Suppressor macrophage (primary cell): ENCODE data around the gene USP12.
"Not testable (repeated sequence)": the region's sequence is repeated elsewhere in the genome, so short reads cannot be mapped to it uniquely, and the experiment has no call there.

Experiments
- DNase-seq, 4 experiments: peaks; one replicate each; pipeline ENCODE4 v3.0.0-alpha.2; 2020 to 2022

Gene USP12

DNA sequence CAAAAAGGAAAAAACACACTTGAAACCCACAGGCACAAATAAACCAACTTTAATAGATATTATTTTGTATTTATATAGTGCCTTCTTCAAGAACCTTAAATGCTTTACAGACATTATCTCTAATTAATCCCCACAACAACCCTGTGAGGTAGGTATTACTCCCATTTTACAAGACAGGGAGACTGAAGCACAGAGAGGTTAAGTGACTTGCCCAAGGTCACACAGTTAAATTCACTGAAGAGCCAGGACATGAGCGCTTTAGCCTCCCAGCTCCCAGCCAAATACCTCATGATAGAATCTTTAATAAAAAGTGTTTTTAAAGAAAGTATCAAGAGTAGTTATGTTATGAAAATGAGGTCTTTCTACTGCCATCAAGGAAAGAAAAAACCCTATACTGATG lies 105.5 kb downstream of the USP12 start:
- not testable (repeated sequence) for DNase-seq

GRCh38 chr13:27065582-27065981 lies 106.0 kb downstream of the USP12 start:
- no peak for DNase-seq

GRCh38 chr13:27064252-27064995 lies 107.2 kb downstream of the USP12 start:
- DNase-seq, result no peak

DNA sequence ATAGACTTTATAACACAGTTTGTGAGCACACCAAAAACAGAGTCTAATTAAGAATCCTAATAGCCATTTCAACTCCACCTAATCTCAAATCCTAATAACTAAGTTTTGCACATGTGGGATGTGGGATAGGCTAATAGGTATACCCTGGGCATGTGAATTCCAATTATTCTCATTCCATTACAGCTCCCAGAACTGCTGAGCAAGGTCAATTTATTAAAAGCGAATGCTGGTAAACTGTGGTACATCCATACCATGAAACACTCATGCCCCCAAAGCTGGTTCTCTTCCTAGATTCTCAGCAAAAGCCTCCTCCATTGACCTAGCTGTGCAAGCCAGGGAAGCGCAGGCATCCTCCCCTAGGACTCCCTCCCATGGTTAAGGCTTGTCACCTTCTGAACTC lies 113.8 kb downstream of the USP12 start:
- DNase-seq, result no peak

GRCh38 chr13:27055526-27055925 lies 116.1 kb downstream of the USP12 start:
- no peak for DNase-seq

- no peak for DNase-seq
Observed at GRCh38 chr13:27054760-27055159, 116.9 kb downstream of the USP12 start.

DNA sequence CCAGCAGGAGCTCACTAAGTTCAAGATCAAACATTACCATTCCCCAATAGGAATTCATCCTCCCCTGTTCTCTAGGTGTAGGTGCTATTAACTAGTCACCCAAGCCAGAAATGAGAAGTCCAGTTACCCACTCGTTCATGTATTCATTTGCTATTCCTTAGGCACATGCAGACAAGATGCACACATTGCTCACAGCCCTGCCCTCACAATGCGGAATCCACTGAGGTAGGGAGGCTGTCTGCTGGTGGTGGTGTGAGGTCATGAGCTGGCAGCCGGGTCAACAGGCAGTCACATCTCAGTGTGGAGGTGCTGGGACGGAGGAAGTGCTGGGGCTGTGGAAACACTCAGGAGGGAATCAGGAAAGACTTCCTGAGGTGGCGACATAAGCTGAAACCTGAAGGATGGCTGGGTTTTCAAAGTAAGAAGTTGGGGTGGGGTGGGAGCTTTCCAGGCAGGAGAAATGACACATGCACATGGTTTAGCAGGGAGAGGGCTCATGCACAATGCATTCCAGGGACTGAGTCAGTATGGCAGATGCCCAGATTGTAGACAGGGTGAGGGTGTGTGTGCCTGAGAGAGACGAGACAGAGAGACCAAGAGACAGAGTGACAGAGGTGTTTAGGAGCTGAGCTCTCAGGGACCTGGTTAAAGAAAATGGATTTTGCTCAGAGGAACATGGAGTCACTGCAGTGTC lies 117.6 kb downstream of the USP12 start:
- DNase-seq, result no peak

- DNase-seq, result peak in 3 of 4 experiments; percentile 22 to 51 (median 33)
Observed at GRCh38 chr13:27053210-27053884, 118.3 kb downstream of the USP12 start.

DNA sequence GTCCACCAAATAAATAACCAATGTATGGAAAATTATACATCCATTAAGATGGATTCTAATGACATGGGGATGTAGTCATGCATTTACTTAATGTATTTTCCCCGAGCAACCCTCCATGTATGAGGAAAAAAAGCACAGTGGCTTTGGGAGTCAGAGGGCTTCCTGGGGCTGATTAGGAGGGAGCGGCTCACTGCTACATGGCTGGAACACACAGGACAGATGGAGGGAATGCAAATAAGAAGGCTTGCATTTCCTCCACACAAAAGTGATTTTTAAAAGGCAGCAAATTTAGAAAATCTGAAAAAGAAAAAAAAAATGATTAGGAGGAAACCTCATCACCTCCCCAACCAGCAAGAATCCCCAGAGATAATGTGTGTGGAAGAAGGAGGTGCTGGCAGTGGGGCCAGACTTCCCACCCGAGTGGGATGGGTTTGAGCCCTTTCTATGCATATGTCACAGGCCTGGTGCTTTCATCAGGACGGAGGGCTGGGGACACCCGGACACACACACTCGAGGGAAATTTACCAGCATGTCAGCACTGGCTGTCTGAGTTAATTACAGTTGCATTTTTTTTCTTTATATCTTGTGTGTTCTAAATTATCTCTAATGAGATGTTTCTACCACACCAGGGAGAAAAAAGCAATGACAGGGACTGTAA lies 118.9 kb downstream of the USP12 start:
- no peak for DNase-seq

- DNase-seq, result no peak
Observed at GRCh38 chr13:27047081-27047480, 124.5 kb downstream of the USP12 start.

- no peak for DNase-seq
Observed at GRCh38 chr13:27044837-27045570, 126.6 kb downstream of the USP12 start.

DNA sequence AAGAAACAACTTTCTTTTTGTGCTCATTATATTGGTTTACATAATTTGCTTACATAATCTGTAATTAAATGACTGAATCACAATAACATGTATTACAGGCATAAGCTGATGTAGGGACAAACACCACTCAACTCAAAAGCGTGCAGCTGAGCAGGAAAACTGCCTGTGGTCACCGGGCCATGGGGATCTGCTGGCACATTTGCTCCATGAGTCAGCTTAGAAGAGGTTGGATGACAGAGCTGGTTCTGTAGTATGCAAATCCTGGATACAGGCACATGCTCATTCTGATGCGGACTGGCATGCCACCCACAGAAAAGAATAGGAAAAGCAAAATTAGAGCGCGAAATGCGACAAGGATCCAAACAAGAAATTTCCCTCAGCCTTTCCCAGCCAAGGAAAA lies 128.6 kb downstream of the USP12 start:
- DNase-seq, result peak in 3 of 4 experiments; percentile 7 to 56 (median 24)

DNA sequence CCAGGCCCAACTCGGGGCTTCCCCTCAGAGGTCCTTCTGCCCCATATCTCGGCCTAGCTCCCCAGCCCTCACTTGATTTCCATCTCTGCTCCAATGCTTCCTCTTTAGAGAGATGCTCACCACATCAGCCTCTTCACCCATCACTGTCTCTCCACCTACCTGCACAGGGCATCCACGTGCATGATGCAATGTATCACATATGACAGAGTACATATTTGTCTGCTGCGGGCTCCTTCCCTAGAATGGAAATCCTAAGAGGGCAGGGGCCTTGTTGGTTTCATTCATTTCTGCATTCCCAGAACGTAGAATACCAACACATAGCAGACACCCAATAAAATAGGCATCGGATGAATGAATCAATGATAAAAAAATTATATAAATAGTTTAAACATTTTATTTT lies 130.3 kb downstream of the USP12 start:
- no peak for DNase-seq

GRCh38 chr13:27040826-27041108 lies 130.8 kb downstream of the USP12 start:
- no peak for DNase-seq

DNA sequence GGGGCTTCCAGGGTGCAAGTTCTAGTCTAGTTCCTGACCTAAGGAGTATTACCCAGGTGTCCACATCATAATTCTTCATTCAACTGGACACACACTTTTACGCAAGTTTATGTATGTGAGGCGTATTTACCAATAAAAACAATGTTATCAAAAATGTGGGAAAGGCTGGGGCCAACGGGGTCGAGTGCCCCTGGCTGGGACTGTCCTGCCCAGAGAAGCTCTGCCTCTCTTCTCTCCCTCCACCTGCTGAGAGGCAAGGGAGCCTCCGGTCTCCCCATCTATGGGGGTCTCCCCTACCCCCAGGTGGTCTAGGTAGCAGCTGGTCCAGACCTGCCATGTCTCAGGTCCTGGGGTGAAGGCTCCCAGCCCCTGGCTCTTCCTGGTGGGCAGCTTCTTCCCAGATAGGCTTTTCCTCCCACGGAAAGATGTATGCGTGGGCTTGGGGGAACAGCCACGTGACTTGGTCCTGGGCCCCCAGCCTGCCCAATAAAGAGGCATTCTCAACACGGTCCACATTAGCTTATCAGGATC lies 132.4 kb downstream of the USP12 start:
- no peak for DNase-seq

GRCh38 chr13:27038323-27038722 lies 133.3 kb downstream of the USP12 start:
- no peak for DNase-seq

DNA sequence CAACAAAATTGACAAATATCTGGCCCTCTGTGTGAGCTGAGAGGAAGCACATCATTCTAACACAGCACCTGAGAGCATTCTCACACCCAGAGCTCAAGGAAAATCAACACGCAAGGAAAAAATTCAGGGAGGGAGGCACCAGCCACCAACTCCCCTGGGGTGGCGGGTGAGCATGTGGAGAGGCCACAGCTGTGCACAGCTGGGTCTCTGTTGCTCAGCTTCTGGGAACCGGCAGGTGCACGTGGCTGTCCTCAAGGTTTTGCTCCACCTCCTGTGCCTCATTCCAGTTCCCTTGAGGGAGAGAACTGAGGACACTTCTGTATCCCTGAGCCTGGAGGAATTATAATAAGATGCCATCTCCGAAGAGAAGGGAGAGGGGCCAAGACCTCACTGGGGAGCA lies 134.0 kb downstream of the USP12 start:
- no peak for DNase-seq

- DNase-seq, result no peak
Observed at GRCh38 chr13:27037171-27037570, 134.4 kb downstream of the USP12 start.

- no peak for DNase-seq
Observed at GRCh38 chr13:27036236-27036981, 135.2 kb downstream of the USP12 start.

- DNase-seq, result no peak
Observed at GRCh38 chr13:27035892-27036235, 135.7 kb downstream of the USP12 start.

GRCh38 chr13:27034678-27035111 lies 136.9 kb downstream of the USP12 start:
- DNase-seq, result no peak
